Upper lobe of right lung (tissue), 1 donor: ENCODE measurements around the gene CYP2D6. TPM values are rescaled to one million over a fixed set of nuclear protein-coding genes. Genes with fewer than 3 reads are reported as not detected.

Experiments
- ATAC-seq: fragments of 200-7000 bp; cut with Tn5 transposase; one replicate; pipeline ENCODE4 v1.9.1; 2020; ENCODE audit warnings: mild to moderate bottlenecking, moderate library complexity
- DNase-seq: peaks from one replicate; pipeline ENCODE4 v3.0.0-alpha.2; 2020
- H3K27ac ChIP-seq: fragments of 200-600 bp; one replicate; pipeline ENCODE4 v1.8.0; 2022
- H3K27me3 ChIP-seq: fragments of 200-600 bp; one replicate; pipeline ENCODE4 v1.8.0; 2022; ENCODE audit warnings: mild to moderate bottlenecking
- H3K36me3 ChIP-seq: fragments of 200-600 bp; one replicate; pipeline ENCODE4 v1.8.0; 2022
- H3K4me1 ChIP-seq: fragments of 200-600 bp; one replicate; pipeline ENCODE4 v1.8.0; 2022
- H3K4me3 ChIP-seq: fragments of 200-600 bp; one replicate; pipeline ENCODE4 v1.8.0; 2022; ENCODE audit warnings: mild to moderate bottlenecking
- H3K9me3 ChIP-seq: fragments of 200-600 bp; one replicate; pipeline ENCODE4 v1.8.0; 2022
- CTCF ChIP-seq: fragments of 200-600 bp; IDR thresholded peaks from one replicate; pipeline ENCODE4 v1.8.0; 2022; ENCODE audit warnings: antibody characterized with exemption
- intact Hi-C: fragments of 100-400 bp; cut with DNase I; formaldehyde crosslinking; loops from one replicate; pipeline ENCODE4 v1.11.0; 2022
- total RNA-seq: library from RNA; stranded (reverse); fragmentation: NEBNext Ultra II Directional; extraction: Animal tissue kit (Norgen Biotek cat#: 25700); gene quantifications from one replicate; pipeline ENCODE4 v1.2.1, GENCODE V29; 2021
- donor health status: DM: no; HTN: yes; CAD: no; lungs with severe emphysema.

CYP2D6 gene
- total RNA-seq, 1 donor from 2014 or later = 1.0 TPM

GRCh38 chr22:42086051-42086450 is 44.6 kb downstream of the CYP2D6 start:
- H3K36me3 ChIP-seq = peaks cover 54% of the 10 kb centered on the region
- no peak for DNase-seq
- H3K4me3 ChIP-seq = no peak overlapping the region
- H3K27me3 ChIP-seq = no peaks in the 10 kb centered on the region
- intact Hi-C loops = no loop called here
- ATAC-seq = no peak
- no peak overlapping the region for H3K27ac ChIP-seq
- no peaks in the 10 kb centered on the region for H3K9me3 ChIP-seq
- H3K4me1 ChIP-seq = peaks cover 13% of the 10 kb centered on the region
- no peak for TF ChIP-seq CTCF

GRCh38 chr22:42084874-42085273 is 45.7 kb downstream of the CYP2D6 start:
- no peaks in the 10 kb centered on the region for H3K27me3 ChIP-seq
- no peaks in the 10 kb centered on the region for H3K9me3 ChIP-seq
- DNase-seq (no peak), ATAC-seq (no peak)
- no peak for TF ChIP-seq CTCF
- peaks cover 54% of the 10 kb centered on the region for H3K36me3 ChIP-seq
- no peak overlapping the region for H3K27ac ChIP-seq
- H3K4me3 ChIP-seq = no peak overlapping the region
- intact Hi-C loops = no loop called here
- H3K4me1 ChIP-seq = peaks cover 19% of the 10 kb centered on the region

GRCh38 chr22:42083119-42083518 is 47.5 kb downstream of the CYP2D6 start:
- Histone ChIP-seq H3K36me3 (peaks cover 54% of the 10 kb centered on the region), H3K4me3 (no peak overlapping the region), H3K4me1 (peaks cover 24% of the 10 kb centered on the region), H3K9me3 (no peaks in the 10 kb centered on the region), H3K27ac (no peak overlapping the region), H3K27me3 (no peaks in the 10 kb centered on the region)
- ATAC-seq (no peak), DNase-seq (no peak)
- no peak for TF ChIP-seq CTCF
- intact Hi-C loops = no loop called here

- Histone ChIP-seq H3K27me3 (no peaks in the 10 kb centered on the region), H3K4me3 (peak overlapping the region; percentile 82), H3K4me1 (peaks cover 28% of the 10 kb centered on the region), H3K9me3 (no peaks in the 10 kb centered on the region), H3K36me3 (peaks cover 31% of the 10 kb centered on the region), H3K27ac (peak overlapping the region; percentile 99)
- ATAC-seq = no peak
- intact Hi-C loops = no loop called here
- peak; percentile 62 for DNase-seq
- no peak for TF ChIP-seq CTCF
Measured at GRCh38 chr22:42080287-42080686, 50.3 kb downstream of the CYP2D6 start.

GRCh38 chr22:42079319-42080251 is 51.0 kb downstream of the CYP2D6 start, which contains the start of gene SMDT1:
Gene SMDT1 (plus strand): TSS chr22:42079700. CDS start chr22:42079769, 69 bp downstream.
- TF ChIP-seq CTCF = no peak
- intact Hi-C loops = no loop called here
- Histone ChIP-seq H3K36me3 (peaks cover 24% of the 10 kb centered on the region), H3K4me1 (peaks cover 34% of the 10 kb centered on the region), H3K27ac (peak within 1 kb of the TSS; percentile 99), H3K27me3 (no peaks in the 10 kb centered on the region), H3K4me3 (peak within 1 kb of the TSS; percentile 82), H3K9me3 (no peaks in the 10 kb centered on the region)
- peak; percentile 100 for DNase-seq
- peak; percentile 94 for ATAC-seq
